D721Med (cell line): ENCODE data around the gene KRT5.

Source experiments
- DNase-seq: peaks from one replicate; pipeline ENCODE4 v3.0.0; 2011; ENCODE audit warnings: low spot score; ENCODE audit not compliant: insufficient read length
- FAIRE-seq: peaks from 2 replicates; lab custom pipeline; 2011; peaks lifted over from hg19 to GRCh38; lab: Jason Lieb, UNC
- CTCF ChIP-seq: IDR thresholded peaks from 2 replicates; pipeline ENCODE4 v1.5.1; 2012; ENCODE audit warnings: mild to moderate bottlenecking, control low read depth; ENCODE audit not compliant: insufficient read depth; ENCODE audit errors: missing control alignments

KRT5 gene

GRCh38 chr12:52519826-52520662 is at the start of gene KRT5:
TSS of gene KRT5 (minus strand) at chr12:52520394. CDS start at chr12:52520296, 98 bp downstream.
- no peak for TF ChIP-seq CTCF
- DNase-seq (no peak), FAIRE-seq (no peak)

GRCh38 chr12:52568111-52568510 is 47.9 kb upstream of the KRT5 start:
- no peak for TF ChIP-seq CTCF
- no peak for DNase-seq

GRCh38 chr12:52566847-52567291 is 46.7 kb upstream of the KRT5 start:
- FAIRE-seq (no peak), DNase-seq (no peak)
- TF ChIP-seq CTCF, result no peak

More at GRCh38 chr12:52568111-52568510, 47.9 kb upstream of the KRT5 start:
- FAIRE-seq, result no peak

GRCh38 chr12:52564582-52564981 is 44.4 kb upstream of the KRT5 start:
- FAIRE-seq (no peak), DNase-seq (no peak)
- TF ChIP-seq CTCF, result no peak

GRCh38 chr12:52561880-52562449 is 41.8 kb upstream of the KRT5 start:
- no peak for FAIRE-seq
- no peak for DNase-seq
- no peak for TF ChIP-seq CTCF

GRCh38 chr12:52559979-52560378 is 39.8 kb upstream of the KRT5 start:
- no peak for TF ChIP-seq CTCF
- DNase-seq (no peak), FAIRE-seq (no peak)
